ENCODE results near the gene IRAK3. TPM values are rescaled to one million over a fixed set of nuclear protein-coding genes. Genes with fewer than 3 reads are reported as not detected.

IRAK3 gene
- total and polyA plus RNA-seq, 2 donors (not counting 3 experiments of a cell fraction or from before 2014, with no cell fraction given), result 2.3 to 8.5 TPM

DNA sequence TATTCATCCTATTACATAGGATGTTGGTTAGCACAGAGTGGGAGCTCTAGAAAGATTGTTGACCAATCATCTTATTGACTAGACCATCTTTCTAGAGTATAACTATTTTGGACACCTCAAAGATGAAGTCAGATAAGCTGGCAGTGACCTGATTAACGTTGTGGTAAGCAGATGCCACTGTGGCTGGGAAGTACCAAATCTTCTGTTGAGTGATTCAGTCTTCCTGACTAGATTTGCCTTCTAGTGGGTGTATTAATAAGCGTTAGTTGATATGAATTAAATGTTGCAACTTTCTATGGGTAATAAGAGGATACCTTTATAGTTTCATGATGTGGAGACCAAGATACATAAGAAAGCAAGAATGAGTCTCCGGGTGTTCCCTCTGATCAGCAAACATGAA, 62.0 kb downstream of the IRAK3 start:
- no peaks in the 10 kb centered on the region for H3K36me3 ChIP-seq (ENCODE audit: control insufficient read depth in 2 of 2, extremely low read depth in 1 of 2, insufficient read depth in 2 of 2, low read length in 2 of 2)
- no peak overlapping the region for H3K4me2 ChIP-seq (ENCODE audit: insufficient read depth, low read length)
- no peak overlapping the region for H3K9ac ChIP-seq (replicated peaks; ENCODE audit: extremely low read depth, insufficient read depth, low read length)
- BruUV-seq (replicated peaks), result no TSS peak
- no peak for DNase-seq (ENCODE audit: low read depth, low spot score)
- intact Hi-C loops (cut with micrococcal nuclease) (no loop called here), dilution Hi-C loops (cut with MboI; ENCODE audit: extremely low pct_ligation_motif_present, low sequenced_read_pairs) (no loop called here)
- ChIA-PET POLR2A (no interaction called here), CTCF (no interaction called here)
- TF ChIP-seq JUN (IDR thresholded peaks at IDR 0.05; ENCODE audit: borderline replicate concordance, insufficient read depth, insufficient read length, low read depth) (no peak), FOS (IDR thresholded peaks at IDR 0.05; ENCODE audit: borderline replicate concordance, insufficient read depth, low read length) (no peak), POLR2A (IDR thresholded peaks at IDR 0.05; ENCODE audit: low read depth, low read length) (no peak), POLR2AphosphoS5 (IDR thresholded peaks at IDR 0.05; ENCODE audit: insufficient read depth, low read depth, low read length) (no peak), GATA2 (IDR thresholded peaks at IDR 0.05; ENCODE audit: insufficient read depth, insufficient read length, low read depth, low read length) (no peak), MYC (IDR thresholded peaks at IDR 0.05; ENCODE audit: low read depth, low read length) (no peak), EZH2 (IDR thresholded peaks at IDR 0.05; ENCODE audit: borderline replicate concordance, low read depth, low read length, severe bottlenecking) (no peak)
- TF ChIP-seq, protein P1, sequence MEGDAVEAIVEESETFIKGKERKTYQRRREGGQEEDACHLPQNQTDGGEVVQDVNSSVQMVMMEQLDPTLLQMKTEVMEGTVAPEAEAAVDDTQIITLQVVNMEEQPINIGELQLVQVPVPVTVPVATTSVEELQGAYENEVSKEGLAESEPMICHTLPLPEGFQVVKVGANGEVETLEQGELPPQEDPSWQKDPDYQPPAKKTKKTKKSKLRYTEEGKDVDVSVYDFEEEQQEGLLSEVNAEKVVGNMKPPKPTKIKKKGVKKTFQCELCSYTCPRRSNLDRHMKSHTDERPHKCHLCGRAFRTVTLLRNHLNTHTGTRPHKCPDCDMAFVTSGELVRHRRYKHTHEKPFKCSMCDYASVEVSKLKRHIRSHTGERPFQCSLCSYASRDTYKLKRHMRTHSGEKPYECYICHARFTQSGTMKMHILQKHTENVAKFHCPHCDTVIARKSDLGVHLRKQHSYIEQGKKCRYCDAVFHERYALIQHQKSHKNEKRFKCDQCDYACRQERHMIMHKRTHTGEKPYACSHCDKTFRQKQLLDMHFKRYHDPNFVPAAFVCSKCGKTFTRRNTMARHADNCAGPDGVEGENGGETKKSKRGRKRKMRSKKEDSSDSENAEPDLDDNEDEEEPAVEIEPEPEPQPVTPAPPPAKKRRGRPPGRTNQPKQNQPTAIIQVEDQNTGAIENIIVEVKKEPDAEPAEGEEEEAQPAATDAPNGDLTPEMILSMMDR (IDR thresholded peaks at IDR 0.05; ENCODE audit: extremely low read depth in 1 of 2, insufficient read depth in 1 of 2, low read depth in 1 of 2, low read length in 2 of 2), result no peak
- TF ChIP-seq, protein P2, sequence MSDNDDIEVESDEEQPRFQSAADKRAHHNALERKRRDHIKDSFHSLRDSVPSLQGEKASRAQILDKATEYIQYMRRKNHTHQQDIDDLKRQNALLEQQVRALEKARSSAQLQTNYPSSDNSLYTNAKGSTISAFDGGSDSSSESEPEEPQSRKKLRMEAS (IDR thresholded peaks at IDR 0.05; ENCODE audit: insufficient read depth, insufficient read length), result no peak
- H3K27me3 ChIP-seq (ENCODE audit: control insufficient read depth in 2 of 2, insufficient read depth in 2 of 2, low read length in 2 of 2), result no peaks in the 10 kb centered on the region
- H3K27ac ChIP-seq (ENCODE audit: insufficient read depth, low read depth, low read length), result no peak overlapping the region
- H3K9me3 ChIP-seq (replicated peaks; ENCODE audit: control insufficient read depth, insufficient read depth, low read length), result no peaks in the 10 kb centered on the region
- H3K4me3 ChIP-seq (replicated peaks in 1 of 3; ENCODE audit: insufficient read depth in 1 of 3, low read depth in 1 of 3, low read length in 3 of 3), result no peak overlapping the region
- no peaks in the 10 kb centered on the region for H3K4me1 ChIP-seq (ENCODE audit: control insufficient read depth, extremely low read depth, insufficient read depth, low read length)
- no peaks in the 10 kb centered on the region for H4K20me1 ChIP-seq (replicated peaks; ENCODE audit: control insufficient read depth, extremely low read depth, insufficient read depth, low read length)
- H2AFZ ChIP-seq (ENCODE audit: low read depth, low read length), result no peak overlapping the region
- FAIRE-seq, result no peak
- H3K79me2 ChIP-seq (ENCODE audit: control insufficient read depth, insufficient read depth, low read length), result no peaks in the 10 kb centered on the region
- no peaks in the 10 kb centered on the region for H3K9me1 ChIP-seq (replicated peaks; ENCODE audit: control insufficient read depth, extremely low read depth, insufficient read depth, low read length)

Measured in endothelial cell of umbilical vein (primary cell).